Kidney (tissue), 14 donors: ENCODE data around the gene PRR22. TPM values are rescaled to one million over a fixed set of nuclear protein-coding genes. Genes with fewer than 3 reads are reported as not detected.

Experiments used
- DNase-seq, 5 donors: peaks; one replicate each; pipeline ENCODE4 v3.0.0-alpha.2; 2013 to 2020
- FAIRE-seq: peaks from 2 replicates; lab custom pipeline; 2012; peaks lifted over from hg19 to GRCh38; lab: Jason Lieb, UNC
- H3K27ac ChIP-seq, 2 donors: one replicate each; pipeline ENCODE4 v1.7.0; 2013; ENCODE audit warnings: low read depth in 2 of 2, low read length in 2 of 2, inconsistent platforms in 1 of 2
- H3K27me3 ChIP-seq: one replicate; pipeline ENCODE4 v1.7.1; 2013; ENCODE audit warnings: low read length, inconsistent platforms; ENCODE audit not compliant: control insufficient read depth, insufficient read depth
- H3K36me3 ChIP-seq, 3 donors: one replicate each; pipeline versions ENCODE4 v1.7.0 to v1.7.1; 2013; ENCODE audit warnings: low read length in 3 of 3, control low read depth in 1 of 3, inconsistent platforms in 1 of 3; ENCODE audit not compliant: insufficient read depth in 3 of 3, control insufficient read depth in 2 of 3
- H3K4me1 ChIP-seq, 3 donors: one replicate each; pipeline versions ENCODE4 v1.7.0 to v1.7.1; 2013; ENCODE audit warnings: low read length in 3 of 3, inconsistent platforms in 1 of 3, low read depth in 1 of 3; ENCODE audit not compliant: control insufficient read depth in 2 of 3, insufficient read depth in 2 of 3
- H3K4me3 ChIP-seq, 3 donors: one replicate each; pipeline versions ENCODE4 v1.7.0 to v1.8.1; 2013; ENCODE audit warnings: low read length in 3 of 3, control low read depth in 1 of 3, inconsistent platforms in 1 of 3
- H3K9ac ChIP-seq, 3 donors: one replicate each; pipeline versions ENCODE4 v1.7.0 to v1.7.1; 2013; ENCODE audit warnings: low read length in 3 of 3, control low read depth in 1 of 3, inconsistent platforms in 1 of 3
- H3K9me3 ChIP-seq, 3 donors: one replicate each; pipeline versions ENCODE4 v1.7.0 to v1.7.1; 2013; ENCODE audit warnings: low read length in 3 of 3, control low read depth in 1 of 3, inconsistent platforms in 1 of 3; ENCODE audit not compliant: control insufficient read depth in 2 of 3, insufficient read depth in 1 of 3
- CTCF ChIP-seq: IDR thresholded peaks from 3 replicates; pipeline ENCODE4 v1.5.1; 2012; ENCODE audit warnings: mild to moderate bottlenecking, moderate library complexity, borderline replicate concordance; ENCODE audit not compliant: insufficient read depth; ENCODE audit errors: extremely low read depth
- intact Hi-C: fragments of 100-400 bp; cut with DNase I; formaldehyde crosslinking; loops from one replicate; pipeline ENCODE4 v1.11.1; 2022
- polyA plus RNA-seq: library from polyadenylated mRNA; stranded (reverse); fragments of 350-450 nt; fragmentation: Illumina TruSeq; extraction: RNeasy Lipid Tissue Mini Kit (QIAGEN cat#74804); gene quantifications from one replicate; pipeline ENCODE4 v1.2.3, GENCODE V29; 2014; ENCODE audit warnings: low read depth, low replicate concordance; ENCODE audit not compliant: insufficient read depth
- total RNA-seq: library from RNA; stranded (reverse); fragmentation: NEBNext Ultra II Directional; extraction: Animal tissue kit (Norgen Biotek cat#: 25700); gene quantifications from one replicate; pipeline ENCODE4 v1.2.1, GENCODE V29; 2021
- donor health status: control.
- donor health status: control.
- donor health status: control.
- donor health status: control.
- donor health status: control.
- donor health status: DM: yes; HTN: yes; CAD: no.
- donor health status: Normal renal cell carcinoma (clear cell type).

PRR22 gene
- total and polyA plus RNA-seq, 2 donors from 2014 or later = 4.1 to 4.2 TPM

- Histone ChIP-seq H3K27ac (no peak overlapping the region), H3K4me1 (peaks cover 0 to 16% (median 0%) of the 10 kb centered on the region in 3 donors), H3K9ac (no peak overlapping the region), H3K9me3 (no peaks in the 10 kb centered on the region), H3K36me3 (no peaks in the 10 kb centered on the region), H3K27me3 (no peaks in the 10 kb centered on the region), H3K4me3 (no peak overlapping the region)
- FAIRE-seq (no peak), DNase-seq (peak in 1 of 5 donors; percentile 49)
- intact Hi-C loops = no loop called here
- no peak for TF ChIP-seq CTCF
Measured at GRCh38 chr19:5825178-5825577, 40.6 kb upstream of the PRR22 start.

DNA sequence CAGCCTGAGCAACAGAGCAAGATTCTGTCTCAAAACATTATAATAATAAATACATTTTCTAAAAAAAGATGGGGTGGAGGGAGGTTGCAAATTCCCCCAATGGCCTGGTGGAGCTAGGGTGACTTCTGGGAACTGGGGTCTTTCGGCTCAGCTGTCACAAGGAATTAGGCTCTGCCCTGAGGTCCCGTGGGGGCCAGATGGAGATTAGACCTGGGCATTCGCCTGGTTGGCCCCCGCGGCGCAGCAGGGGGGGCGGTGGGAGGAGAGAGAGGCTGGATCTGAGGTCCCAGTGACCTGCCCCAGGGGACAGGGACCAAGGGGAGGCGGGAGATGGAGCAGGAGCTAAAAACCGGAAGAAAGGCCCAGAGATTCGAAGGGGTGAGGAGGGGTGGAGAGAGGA lies 40.2 kb upstream of the PRR22 start:
- H3K4me1 ChIP-seq = peaks cover 0 to 16% (median 0%) of the 10 kb centered on the region in 3 donors
- no peak overlapping the region for H3K27ac ChIP-seq
- no peak overlapping the region for H3K4me3 ChIP-seq
- intact Hi-C loops = no loop called here
- TF ChIP-seq CTCF = no peak
- H3K9me3 ChIP-seq = no peaks in the 10 kb centered on the region
- H3K27me3 ChIP-seq = no peaks in the 10 kb centered on the region
- no peak overlapping the region for H3K9ac ChIP-seq
- DNase-seq (no peak), FAIRE-seq (no peak)
- no peaks in the 10 kb centered on the region for H3K36me3 ChIP-seq

- no peak for TF ChIP-seq CTCF
- H3K27me3 ChIP-seq = no peaks in the 10 kb centered on the region
- intact Hi-C loops = no loop called here
- FAIRE-seq = no peak
- DNase-seq = peak in 1 of 5 donors; percentile 45
- no peak overlapping the region for H3K9ac ChIP-seq
- no peak overlapping the region for H3K4me3 ChIP-seq
- H3K36me3 ChIP-seq = no peaks in the 10 kb centered on the region
- no peaks in the 10 kb centered on the region for H3K9me3 ChIP-seq
- H3K27ac ChIP-seq = no peak overlapping the region
- peaks cover 0 to 12% (median 0%) of the 10 kb centered on the region in 3 donors for H3K4me1 ChIP-seq
Measured at GRCh38 chr19:5823579-5824281, 39.2 kb upstream of the PRR22 start.
